Epithelial cell of esophagus (primary cell): ENCODE data around the gene A1CF.
A peak's percentile ranks its signal among the peaks of the same experiment; 100 is the strongest.
"Not testable (repeated sequence)": the region's sequence is repeated elsewhere in the genome, so short reads cannot be mapped to it uniquely, and the experiment has no call there.

Experiments used
- DNase-seq: peaks from one replicate; pipeline ENCODE4 v3.0.0; 2010; ENCODE audit warnings: low read depth
- H3K4me3 ChIP-seq: 2 replicates; pipeline ENCODE4 v1.5.1; 2011; ENCODE audit warnings: mild to moderate bottlenecking, low read length, control low read depth
- TF ChIP-seq, protein P1 (sequence below): IDR thresholded peaks from 2 replicates; pipeline ENCODE4 v1.5.1; 2011; ENCODE audit warnings: low read depth, mild to moderate bottlenecking, low read length, control low read depth, inconsistent platforms; ENCODE audit not compliant: insufficient read depth; ENCODE audit errors: missing control alignments

The A1CF gene

DNA sequence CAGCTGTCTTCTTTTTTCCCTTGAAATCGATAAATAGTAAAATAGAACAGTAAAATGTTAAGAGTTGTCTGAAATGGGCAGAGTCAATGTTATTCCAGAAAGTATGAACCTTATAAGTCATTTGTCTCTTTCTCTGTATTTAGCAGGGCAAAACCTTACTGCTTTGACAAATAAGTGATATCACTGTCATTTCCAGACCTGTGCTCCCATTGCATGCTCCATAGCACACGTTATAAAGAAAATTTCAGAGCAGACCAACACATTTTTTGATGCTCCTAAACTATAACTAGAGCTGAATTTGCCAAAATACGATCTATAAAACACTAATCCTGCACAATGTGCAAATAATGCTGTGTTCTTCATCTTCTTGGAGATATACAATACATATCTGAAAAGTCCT, 1.1 kb downstream of the A1CF start:
- no peak overlapping the region for H3K4me3 ChIP-seq
- TF ChIP-seq, protein P1, sequence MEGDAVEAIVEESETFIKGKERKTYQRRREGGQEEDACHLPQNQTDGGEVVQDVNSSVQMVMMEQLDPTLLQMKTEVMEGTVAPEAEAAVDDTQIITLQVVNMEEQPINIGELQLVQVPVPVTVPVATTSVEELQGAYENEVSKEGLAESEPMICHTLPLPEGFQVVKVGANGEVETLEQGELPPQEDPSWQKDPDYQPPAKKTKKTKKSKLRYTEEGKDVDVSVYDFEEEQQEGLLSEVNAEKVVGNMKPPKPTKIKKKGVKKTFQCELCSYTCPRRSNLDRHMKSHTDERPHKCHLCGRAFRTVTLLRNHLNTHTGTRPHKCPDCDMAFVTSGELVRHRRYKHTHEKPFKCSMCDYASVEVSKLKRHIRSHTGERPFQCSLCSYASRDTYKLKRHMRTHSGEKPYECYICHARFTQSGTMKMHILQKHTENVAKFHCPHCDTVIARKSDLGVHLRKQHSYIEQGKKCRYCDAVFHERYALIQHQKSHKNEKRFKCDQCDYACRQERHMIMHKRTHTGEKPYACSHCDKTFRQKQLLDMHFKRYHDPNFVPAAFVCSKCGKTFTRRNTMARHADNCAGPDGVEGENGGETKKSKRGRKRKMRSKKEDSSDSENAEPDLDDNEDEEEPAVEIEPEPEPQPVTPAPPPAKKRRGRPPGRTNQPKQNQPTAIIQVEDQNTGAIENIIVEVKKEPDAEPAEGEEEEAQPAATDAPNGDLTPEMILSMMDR = no peak
- DNase-seq = no peak

DNA sequence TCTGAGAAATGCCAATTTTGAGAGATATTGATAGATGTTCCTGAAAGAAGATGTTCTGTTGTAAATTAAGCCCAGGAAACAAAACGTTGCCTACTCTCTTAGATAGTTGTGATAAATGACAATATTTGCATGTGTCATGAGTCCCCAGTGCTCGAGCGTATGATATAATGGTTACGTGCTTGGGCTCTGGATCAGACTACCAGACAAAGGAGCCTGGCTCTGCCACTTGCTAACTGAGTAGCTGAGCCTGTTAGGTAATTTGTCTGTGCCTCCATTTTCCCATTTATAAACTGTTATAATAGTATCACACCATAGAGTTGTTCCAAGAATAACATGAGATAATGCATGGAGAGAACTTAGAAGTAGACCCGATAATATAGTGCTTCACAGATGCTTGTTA, 1.8 kb downstream of the A1CF start:
- no peak for DNase-seq
- H3K4me3 ChIP-seq = no peak overlapping the region
- TF ChIP-seq, protein P1 = no peak

DNA sequence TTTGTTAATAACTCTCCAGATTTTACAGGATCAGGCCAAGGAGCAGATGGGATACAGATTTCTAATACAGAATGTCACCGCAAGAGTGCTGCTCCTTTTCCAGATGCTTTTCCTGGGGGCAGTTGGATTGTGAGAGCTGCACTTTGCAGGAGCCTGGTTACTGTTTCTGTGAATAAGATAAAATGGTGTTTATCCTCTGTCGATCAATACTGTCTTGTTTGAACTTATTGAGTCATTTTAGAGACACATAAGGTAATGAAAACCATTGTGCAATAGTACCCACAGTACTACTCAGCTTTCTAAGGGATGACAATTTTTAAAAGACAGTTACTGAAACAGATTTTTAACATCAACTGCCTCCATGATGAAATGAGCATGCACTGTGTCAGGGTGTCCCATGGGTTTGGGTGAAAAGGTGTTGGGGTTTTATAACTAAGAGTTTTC, 2.9 kb downstream of the A1CF start:
- TF ChIP-seq, protein P1 = no peak
- DNase-seq = peak; percentile 12
- no peak overlapping the region for H3K4me3 ChIP-seq

DNA sequence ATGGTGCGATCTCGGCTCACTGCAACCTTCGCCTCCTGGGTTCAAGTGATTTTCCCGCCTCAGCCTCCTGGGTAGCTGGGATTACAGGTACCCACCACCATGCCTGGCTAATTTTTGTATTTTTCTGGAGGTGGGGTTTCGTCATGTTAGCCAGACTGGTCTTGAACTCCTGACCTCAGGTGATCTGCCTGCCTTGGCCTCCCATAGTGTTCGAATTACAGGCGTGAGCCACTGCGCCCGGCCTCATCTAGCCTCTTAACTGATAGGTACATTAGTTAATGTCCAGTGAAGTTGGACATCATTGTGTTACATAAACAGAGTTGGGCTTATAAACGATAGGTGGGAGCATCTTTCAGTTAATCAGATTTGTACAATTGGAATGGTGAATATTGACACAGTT, 4.4 kb downstream of the A1CF start:
- not testable (repeated sequence) for DNase-seq, H3K4me3 ChIP-seq

DNA sequence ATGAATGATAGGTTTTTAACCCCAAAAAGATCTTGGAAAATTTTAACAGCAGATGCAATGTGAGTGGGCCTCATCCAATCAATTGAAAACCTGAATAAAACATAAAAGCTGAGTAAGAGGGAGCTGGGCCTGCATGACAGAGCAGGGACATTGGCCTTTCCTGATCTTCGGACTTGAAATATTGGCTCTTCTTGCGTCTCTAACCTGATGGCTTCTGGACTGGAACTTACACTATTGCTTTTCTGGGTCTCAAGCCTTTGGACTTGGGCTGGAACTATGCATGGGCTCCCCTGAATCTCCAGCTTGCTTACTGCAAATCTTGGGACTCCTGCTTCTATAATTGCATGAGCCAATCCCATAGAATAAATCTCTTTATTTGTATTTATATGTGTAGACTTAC, 9.0 kb downstream of the A1CF start:
- TF ChIP-seq, protein P1 = no peak
- no peak overlapping the region for H3K4me3 ChIP-seq
- DNase-seq = no peak

DNA sequence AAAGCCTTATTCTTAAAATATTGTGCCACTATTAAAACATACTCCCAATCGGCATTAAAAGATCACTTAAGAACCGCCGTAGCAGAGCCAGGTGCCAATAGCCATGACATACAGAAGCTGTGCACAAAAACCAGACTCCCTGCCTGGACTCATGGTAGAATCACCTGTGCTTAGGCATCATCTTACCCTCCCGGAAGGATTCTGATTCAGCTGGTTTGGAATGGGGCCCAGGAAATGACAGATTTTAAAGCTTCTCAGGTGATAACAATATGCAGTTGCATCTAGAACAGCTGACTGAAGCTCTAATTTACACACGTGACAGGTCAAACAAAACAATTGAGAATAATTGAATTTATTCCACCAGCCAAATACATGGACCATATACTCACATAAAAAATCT, 10.7 kb downstream of the A1CF start:
- H3K4me3 ChIP-seq = no peak overlapping the region

DNA sequence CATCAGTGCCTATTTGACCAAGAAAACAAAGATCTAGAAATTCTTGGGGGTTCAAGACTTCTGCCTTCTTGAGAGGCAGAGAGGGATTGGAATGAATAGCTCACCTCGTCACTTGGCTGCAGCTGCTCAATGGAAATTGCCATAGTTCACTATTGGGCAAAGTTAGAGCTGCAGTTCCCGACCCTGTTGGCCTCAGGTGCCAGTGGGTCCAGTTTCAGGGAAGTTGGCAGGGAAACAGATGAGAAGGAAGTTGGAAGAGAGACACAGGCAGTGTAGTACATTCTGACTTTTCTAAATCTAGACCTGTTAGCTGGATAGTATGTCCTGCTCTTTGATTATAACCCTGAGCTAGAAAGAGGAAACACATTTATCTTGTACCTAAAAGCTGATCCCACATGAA, 19.1 kb downstream of the A1CF start:
- H3K4me3 ChIP-seq = no peak overlapping the region
- TF ChIP-seq, protein P1 = no peak
- DNase-seq = no peak

More for the DNA sequence above, 10.7 kb downstream of the A1CF start:
- peak; percentile 68 for DNase-seq
- TF ChIP-seq, protein P1 = no peak

DNA sequence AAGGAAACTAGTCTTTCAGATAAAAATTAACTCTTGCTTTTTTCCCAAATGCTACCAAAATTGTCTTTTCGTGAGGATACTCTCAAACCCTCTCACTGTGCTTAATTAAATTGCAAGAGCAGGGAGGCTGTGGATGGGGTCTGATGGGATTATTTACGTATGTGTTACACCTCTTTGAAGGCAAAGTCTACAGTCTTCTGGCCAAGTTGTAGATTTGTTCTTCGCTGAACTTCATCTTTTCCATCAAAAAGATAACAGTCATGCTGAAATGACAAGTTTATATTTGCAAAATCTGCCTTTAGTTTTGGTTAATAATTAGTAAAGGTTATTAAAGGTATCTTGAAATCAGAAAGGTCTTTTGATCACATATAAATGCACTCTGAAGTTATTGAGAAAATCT, 22.7 kb downstream of the A1CF start:
- DNase-seq = no peak
- no peak overlapping the region for H3K4me3 ChIP-seq
- TF ChIP-seq, protein P1 = no peak
